ENCODE measurements around the gene PTPRN2.

- TF ChIP-seq ZNF384 (IDR thresholded peaks at IDR 0.05) (no peak), HDGF (IDR thresholded peaks at IDR 0.05; ENCODE audit: borderline replicate concordance) (no peak), ARNT (IDR thresholded peaks at IDR 0.05) (no peak), FOXK2 (IDR thresholded peaks at IDR 0.05) (no peak), BHLHE40 (IDR thresholded peaks at IDR 0.05; ENCODE audit: borderline replicate concordance) (no peak), TARDBP (IDR thresholded peaks at IDR 0.05) (no peak), FOXA1 (IDR thresholded peaks at IDR 0.05) (no peak), ELF4 (IDR thresholded peaks at IDR 0.05) (no peak), SP1 (IDR thresholded peaks at IDR 0.05) (no peak), FOXM1 (IDR thresholded peaks at IDR 0.05; ENCODE audit: borderline replicate concordance) (no peak), PKNOX1 (IDR thresholded peaks at IDR 0.05) (no peak), NFRKB (IDR thresholded peaks at IDR 0.05) (no peak), SUZ12 (IDR thresholded peaks at IDR 0.05) (no peak)
These were observed 1093.8 kb downstream of the PTPRN2 start for GRCh38 chr7:157493776-157494175.
